Neuron (in vitro differentiated cells): ENCODE results near the gene ZNF564.
"Not testable (repeated sequence)": the region's sequence is repeated elsewhere in the genome, so short reads cannot be mapped to it uniquely, and the experiment has no call there.

Experiments used
- H2AFZ ChIP-seq: one replicate; pipeline ENCODE4 v1.6.1; 2013; ENCODE audit warnings: low read depth, mild to moderate bottlenecking, inconsistent platforms, low read length, moderate library complexity
- H3K27me3 ChIP-seq: one replicate; pipeline ENCODE4 v1.6.1; 2013; ENCODE audit warnings: low read length; ENCODE audit not compliant: insufficient read depth
- H3K36me3 ChIP-seq: one replicate; pipeline ENCODE4 v1.6.1; 2013; ENCODE audit warnings: low read length; ENCODE audit not compliant: insufficient read depth
- H3K4me1 ChIP-seq: one replicate; pipeline ENCODE4 v1.6.1; 2013; ENCODE audit warnings: low read length; ENCODE audit not compliant: insufficient read depth
- H3K4me3 ChIP-seq: 2 replicates; pipeline ENCODE4 v1.5.1; 2013; ENCODE audit warnings: mild to moderate bottlenecking, low read length, moderate library complexity
- H3K9me3 ChIP-seq: one replicate; pipeline ENCODE4 v1.6.1; 2013; ENCODE audit warnings: low read length

The ZNF564 gene

DNA sequence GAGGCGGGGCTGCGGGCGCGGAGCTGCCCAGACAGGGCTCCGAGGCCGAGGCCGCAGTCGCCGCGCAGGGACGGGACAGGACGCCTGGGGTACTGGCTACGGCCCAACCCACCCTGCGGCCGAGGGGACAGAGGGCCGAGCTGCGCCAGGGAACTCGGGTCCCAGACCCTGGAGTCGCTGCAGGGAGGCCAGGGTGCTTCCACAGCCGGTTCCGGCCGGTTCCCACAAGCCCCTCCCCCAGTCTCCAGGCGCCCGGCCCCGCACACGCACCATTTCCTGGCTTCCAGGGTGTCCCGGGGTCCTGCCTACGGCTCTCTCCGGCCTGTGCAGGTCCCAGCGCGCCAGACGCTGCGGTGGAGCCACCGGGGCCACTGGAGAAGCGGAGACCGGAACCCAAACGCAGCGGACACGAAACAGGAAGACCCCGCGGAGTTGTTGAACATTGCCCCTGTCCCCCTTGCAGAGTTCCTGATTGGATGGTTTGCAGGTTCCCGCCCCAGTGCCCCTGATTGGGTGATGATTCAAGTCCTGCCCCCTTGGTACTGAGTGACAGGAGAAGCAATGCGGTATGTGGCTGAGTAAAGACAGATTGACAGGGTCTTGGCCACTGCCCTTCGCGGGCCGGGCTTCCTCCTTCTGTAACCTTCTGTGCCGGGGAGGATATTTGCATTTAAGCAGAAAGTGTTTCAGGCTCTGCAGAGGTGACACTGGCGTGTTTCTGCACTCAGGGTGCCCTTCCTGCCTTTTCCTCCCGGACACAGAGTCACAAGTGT is at the start of gene ZNF564:
TSS of gene ZNF564 (minus strand) at position 423 of the 773 bp plus-strand sequence. CDS start at position 273, 150 bp downstream.
- Histone ChIP-seq H3K4me1 (peaks cover 4% of the 10 kb centered on the region), H2AFZ (peak within 1 kb of the TSS; percentile 11), H3K27me3 (no peaks in the 10 kb centered on the region), H3K4me3 (peak within 1 kb of the TSS; percentile 85), H3K36me3 (peaks cover 23% of the 10 kb centered on the region), H3K9me3 (peaks cover 22% of the 10 kb centered on the region)

DNA sequence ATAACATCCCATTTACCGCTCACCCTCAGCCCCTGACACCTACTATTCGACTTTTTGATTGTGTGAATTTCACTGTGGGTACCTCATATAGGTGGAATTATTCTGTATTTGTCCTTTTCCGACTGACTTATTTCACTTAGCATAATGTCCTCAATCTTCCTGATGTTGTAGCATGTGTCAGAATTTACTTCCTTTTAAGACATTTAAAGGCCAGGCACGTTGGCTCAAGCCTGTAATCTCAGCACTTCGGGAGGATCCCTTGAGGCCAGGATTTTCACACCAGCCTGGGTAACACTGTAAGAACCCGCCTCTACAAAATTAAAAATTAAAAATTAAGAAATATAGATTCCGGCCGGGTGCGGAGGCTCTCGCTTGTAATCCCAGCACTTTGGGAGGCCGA is 46.3 kb upstream of the ZNF564 start:
- H3K4me1 ChIP-seq: no peaks in the 10 kb centered on the region
- H3K4me3 ChIP-seq: no peak overlapping the region

DNA sequence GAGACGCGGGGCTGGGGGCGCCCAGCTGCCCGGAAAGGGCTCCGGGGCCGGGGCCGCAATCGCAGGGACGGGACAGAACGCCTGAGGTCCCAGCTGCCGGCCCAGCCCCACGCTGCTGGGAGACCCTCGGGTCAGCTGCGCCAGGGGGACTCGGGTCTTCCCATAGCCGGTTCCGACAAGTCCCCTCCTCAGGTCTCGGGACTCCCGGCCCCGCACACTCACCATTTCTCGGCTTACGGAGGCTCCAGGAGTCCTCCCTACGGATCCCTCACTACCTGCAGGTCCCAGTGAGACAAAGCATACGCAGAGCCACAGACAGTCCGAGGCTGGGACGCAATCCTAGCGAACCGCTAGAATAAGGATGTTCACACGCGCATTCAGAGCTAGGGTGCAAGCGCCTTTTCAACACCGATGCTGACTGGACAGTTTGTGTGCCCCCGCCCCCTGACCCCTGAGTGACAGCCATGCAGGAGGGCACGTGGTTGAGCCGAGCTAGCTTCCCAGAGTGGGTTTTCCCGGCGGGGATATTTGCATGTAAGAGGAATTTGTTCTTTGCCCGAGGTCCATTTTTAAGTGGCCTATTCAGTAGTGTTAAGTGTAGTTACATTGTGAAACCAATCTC is 45.8 kb upstream of the ZNF564 start:
- H3K9me3 ChIP-seq: peaks cover 2% of the 10 kb centered on the region
- H2AFZ ChIP-seq: no peak overlapping the region
- no peaks in the 10 kb centered on the region for H3K4me1 ChIP-seq
- no peaks in the 10 kb centered on the region for H3K27me3 ChIP-seq
- H3K36me3 ChIP-seq: peaks cover 26% of the 10 kb centered on the region
- no peak overlapping the region for H3K4me3 ChIP-seq

More for the DNA sequence above, 46.3 kb upstream of the ZNF564 start:
- Histone ChIP-seq H2AFZ (no peak overlapping the region), H3K9me3 (peaks cover 2% of the 10 kb centered on the region), H3K36me3 (peaks cover 27% of the 10 kb centered on the region), H3K27me3 (no peaks in the 10 kb centered on the region)

DNA sequence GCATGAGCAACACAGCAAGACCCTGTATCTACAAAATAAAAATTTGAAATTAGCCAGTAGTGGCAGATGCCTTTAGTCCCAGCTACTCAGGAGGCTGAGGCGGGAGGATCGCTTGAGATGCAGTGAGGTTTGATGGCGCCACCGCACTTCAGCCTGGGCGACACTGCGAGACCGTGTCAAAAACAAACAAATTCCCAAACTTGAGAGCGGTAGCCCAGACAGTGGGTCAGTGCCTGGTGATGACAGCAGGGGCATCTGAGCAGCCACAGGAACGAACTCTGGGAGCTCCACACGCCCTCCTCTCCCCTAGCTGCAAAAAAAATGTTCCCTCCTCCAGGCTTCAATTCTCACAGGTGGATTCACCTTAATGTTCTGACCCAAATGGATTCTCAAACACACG is 45.2 kb upstream of the ZNF564 start:
- H3K4me1 ChIP-seq: no peaks in the 10 kb centered on the region
- no peaks in the 10 kb centered on the region for H3K27me3 ChIP-seq
- H2AFZ ChIP-seq: no peak overlapping the region
- H3K9me3 ChIP-seq: peaks cover 2% of the 10 kb centered on the region
- H3K36me3 ChIP-seq: peaks cover 26% of the 10 kb centered on the region
- no peak overlapping the region for H3K4me3 ChIP-seq

DNA sequence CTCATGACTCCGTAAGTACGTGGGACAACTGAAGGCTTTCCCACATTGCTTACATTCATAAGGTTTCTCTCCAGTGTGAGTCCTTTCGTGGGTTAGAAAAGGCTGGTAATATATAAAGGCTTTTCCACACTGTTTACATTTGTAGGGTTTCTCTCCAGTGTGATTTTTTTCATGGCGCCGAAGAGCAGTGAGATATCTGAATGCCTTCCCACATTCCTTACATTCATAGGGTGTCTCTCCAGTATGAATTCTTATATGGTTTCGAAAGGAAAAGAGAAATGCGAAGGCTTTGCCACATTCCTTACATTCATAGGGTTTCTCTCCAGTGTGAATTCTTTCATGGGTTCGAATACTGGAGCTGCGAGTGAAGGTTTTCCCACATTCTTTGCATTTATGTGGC is 29.8 kb upstream of the ZNF564 start:
- Histone ChIP-seq H3K9me3 (peaks cover 54% of the 10 kb centered on the region), H3K27me3 (no peaks in the 10 kb centered on the region), H2AFZ (no peak overlapping the region), H3K4me3 (no peak overlapping the region), H3K4me1 (no peaks in the 10 kb centered on the region), H3K36me3 (peaks cover 57% of the 10 kb centered on the region)

DNA sequence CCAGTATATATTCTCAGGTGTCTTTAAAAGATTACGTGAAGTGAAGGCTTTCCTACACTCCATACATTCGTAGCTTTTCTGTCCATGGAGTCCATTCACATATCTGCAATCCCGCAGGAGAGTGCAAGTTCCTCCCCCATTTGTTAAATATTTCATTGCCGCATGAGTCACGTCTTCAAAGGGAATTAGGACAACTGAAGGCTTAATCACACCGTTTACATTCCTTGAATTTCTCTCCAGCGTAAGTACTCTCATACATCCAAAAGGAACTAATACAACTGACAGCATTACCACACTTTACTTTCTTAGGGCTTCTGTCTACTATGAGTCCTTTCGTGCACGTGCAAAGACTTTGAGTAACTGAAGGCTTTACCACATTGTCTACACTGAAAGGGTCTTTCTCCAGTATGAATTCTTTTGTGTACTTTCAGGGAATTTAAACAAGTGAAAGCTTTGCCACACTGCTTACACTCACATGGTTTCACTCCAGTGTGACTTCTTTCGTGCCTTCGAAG is 29.0 kb upstream of the ZNF564 start:
- peaks cover 59% of the 10 kb centered on the region for H3K9me3 ChIP-seq
- no peak overlapping the region for H2AFZ ChIP-seq
- H3K36me3 ChIP-seq: peaks cover 61% of the 10 kb centered on the region
- H3K4me1 ChIP-seq: no peaks in the 10 kb centered on the region
- H3K27me3 ChIP-seq: no peaks in the 10 kb centered on the region
- no peak overlapping the region for H3K4me3 ChIP-seq

DNA sequence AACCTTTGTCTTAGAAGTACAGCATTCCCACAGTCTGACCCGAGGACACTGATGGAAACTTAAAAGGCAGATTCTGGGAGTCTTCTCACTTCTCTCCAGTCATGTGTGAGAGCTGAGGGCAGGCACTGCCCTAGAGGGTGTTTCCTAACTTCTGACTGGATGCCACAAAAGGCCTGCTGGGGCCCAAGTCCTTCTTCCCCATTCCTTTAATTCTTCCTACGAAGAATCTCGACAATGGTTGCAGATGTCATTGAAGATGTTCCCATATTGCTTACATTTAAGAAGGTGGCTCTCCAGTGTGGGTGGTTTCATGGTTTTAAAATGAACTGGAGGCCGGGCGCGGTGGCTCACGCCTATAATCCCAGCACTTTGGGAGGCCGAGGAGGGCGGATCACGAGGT is 27.4 kb upstream of the ZNF564 start:
- H3K4me1 ChIP-seq: no peaks in the 10 kb centered on the region
- H3K27me3 ChIP-seq: no peaks in the 10 kb centered on the region
- peaks cover 61% of the 10 kb centered on the region for H3K36me3 ChIP-seq
- H2AFZ ChIP-seq: no peak overlapping the region
- peaks cover 63% of the 10 kb centered on the region for H3K9me3 ChIP-seq
- no peak overlapping the region for H3K4me3 ChIP-seq

DNA sequence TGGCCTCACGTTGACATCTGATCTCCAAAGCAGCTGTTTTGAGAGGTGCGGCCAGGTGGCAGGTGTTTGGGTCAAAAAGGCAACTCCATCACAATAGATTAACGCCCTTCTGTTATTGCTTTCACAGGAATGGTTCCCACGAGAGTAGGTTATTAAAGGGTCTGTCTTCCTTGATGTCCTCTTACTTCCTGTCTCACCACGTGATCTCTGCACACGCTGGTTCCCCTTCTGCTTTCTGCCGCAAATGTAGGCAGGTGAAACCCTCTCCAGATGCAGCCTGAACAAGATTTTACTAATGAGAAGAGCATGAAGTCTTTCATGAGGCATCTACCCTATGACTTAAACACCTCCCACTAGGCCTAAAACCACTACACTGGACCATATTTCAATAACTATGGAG is 22.8 kb upstream of the ZNF564 start:
- Histone ChIP-seq H3K27me3 (no peaks in the 10 kb centered on the region), H3K4me1 (no peaks in the 10 kb centered on the region), H3K4me3 (no peak overlapping the region), H3K9me3 (peaks cover 32% of the 10 kb centered on the region), H2AFZ (no peak overlapping the region), H3K36me3 (peaks cover 25% of the 10 kb centered on the region)

DNA sequence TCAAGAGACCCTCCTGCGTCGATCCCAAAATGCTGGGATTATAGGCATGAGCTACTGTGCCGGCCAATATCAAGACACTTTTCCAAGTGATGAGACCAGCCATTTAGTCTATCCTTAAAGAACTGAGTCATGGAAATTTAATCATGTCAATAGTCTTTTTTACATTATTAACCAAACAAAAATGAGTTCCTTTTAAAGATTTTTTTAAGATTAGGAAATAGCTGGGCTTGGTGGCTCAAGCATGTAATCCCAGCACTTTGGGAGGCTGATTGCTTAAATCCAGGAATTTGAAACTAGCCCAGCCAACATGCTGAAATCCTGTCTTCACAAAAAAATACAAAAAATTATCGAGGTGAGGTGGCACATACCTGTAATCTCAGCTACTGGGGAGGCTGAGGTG is 16.7 kb upstream of the ZNF564 start:
- Histone ChIP-seq H3K4me1 (no peaks in the 10 kb centered on the region), H2AFZ (no peak overlapping the region), H3K36me3 (no peaks in the 10 kb centered on the region), H3K27me3 (no peaks in the 10 kb centered on the region), H3K4me3 (no peak overlapping the region), H3K9me3 (no peaks in the 10 kb centered on the region)

DNA sequence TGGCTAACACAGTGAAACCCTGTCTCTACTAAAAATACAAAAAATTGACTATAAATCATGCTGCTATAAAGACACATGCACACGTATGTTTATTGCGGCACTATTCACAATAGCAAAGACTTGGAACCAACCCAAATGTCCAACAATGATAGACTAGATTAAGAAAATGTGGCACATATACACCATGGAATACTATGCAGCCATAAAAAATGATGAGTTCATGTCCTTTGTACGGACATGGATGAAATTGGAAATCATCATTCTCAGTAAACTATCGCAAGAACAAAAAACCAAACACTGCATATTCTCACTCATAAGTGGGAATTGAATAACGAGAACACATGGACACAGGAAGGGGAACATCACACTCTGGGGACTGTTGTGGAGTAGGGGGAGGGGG is 15.1 kb upstream of the ZNF564 start:
- H3K4me3 ChIP-seq, H3K27me3 ChIP-seq, H2AFZ ChIP-seq, H3K4me1 ChIP-seq, H3K36me3 ChIP-seq, H3K9me3 ChIP-seq: not testable (repeated sequence)

DNA sequence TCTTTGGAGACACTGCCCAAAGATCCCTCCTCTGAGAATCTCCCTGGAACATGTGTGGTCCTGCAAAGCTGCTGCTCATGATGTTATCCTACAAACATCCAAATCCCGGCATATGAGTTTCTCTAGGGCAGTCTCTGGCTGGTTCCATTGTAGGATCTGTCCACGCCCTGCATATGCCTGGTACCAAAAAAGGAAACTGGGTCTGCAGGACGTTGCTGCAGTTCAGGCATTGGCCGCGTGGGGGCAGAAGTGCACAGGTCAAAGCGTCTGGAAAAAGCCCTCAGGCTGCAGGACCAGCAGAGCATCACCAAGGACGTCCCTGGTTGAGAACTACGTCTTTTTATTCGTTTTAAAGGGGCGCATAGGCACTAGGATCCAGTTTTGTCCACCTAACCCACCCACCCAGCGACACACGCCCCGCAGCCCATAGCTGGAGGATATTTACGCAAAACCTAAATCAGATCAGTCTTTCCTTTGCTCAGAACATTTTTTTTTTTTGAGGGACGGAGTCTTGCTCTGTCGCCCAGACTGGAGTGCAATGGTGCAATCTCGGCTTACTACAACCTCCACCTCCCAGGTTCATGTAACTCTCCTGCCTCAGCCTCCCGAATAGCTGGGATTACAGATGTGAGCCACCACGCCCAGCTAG is 12.9 kb upstream of the ZNF564 start:
- no peaks in the 10 kb centered on the region for H3K4me1 ChIP-seq
- no peaks in the 10 kb centered on the region for H3K9me3 ChIP-seq
- no peak overlapping the region for H2AFZ ChIP-seq

DNA sequence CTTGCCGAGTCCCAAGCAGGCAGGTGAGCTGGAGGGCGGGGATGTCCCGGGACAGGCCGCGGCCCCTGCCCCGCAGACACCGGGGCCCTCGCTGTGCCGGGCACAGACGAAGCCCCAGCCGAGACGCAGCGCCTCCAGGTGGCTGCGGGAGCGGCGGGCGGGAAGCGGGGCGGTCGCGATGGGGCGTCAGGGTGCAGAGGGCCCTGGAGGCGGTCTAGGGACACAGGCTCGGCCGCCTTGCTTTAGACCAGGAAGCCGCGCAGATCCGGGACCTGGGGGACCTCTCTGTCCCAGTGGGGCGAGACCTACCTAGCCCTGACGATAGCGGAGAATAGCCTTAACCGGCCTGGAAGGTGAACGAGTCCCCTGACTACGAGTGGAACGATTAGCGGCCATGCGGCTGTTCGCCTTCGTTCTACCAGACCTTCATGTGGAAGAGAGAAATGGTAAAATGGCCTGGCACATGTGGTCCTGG is 4.2 kb upstream of the ZNF564 start:
- peaks cover 4% of the 10 kb centered on the region for H3K4me1 ChIP-seq
- no peak overlapping the region for H2AFZ ChIP-seq
- H3K27me3 ChIP-seq: peaks cover 2% of the 10 kb centered on the region
- no peak overlapping the region for H3K4me3 ChIP-seq
- H3K36me3 ChIP-seq: no peaks in the 10 kb centered on the region
- H3K9me3 ChIP-seq: no peaks in the 10 kb centered on the region

More for the DNA sequence above, 12.9 kb upstream of the ZNF564 start:
- Histone ChIP-seq H3K4me3 (no peak overlapping the region), H3K36me3 (no peaks in the 10 kb centered on the region), H3K27me3 (peaks cover 2% of the 10 kb centered on the region)

DNA sequence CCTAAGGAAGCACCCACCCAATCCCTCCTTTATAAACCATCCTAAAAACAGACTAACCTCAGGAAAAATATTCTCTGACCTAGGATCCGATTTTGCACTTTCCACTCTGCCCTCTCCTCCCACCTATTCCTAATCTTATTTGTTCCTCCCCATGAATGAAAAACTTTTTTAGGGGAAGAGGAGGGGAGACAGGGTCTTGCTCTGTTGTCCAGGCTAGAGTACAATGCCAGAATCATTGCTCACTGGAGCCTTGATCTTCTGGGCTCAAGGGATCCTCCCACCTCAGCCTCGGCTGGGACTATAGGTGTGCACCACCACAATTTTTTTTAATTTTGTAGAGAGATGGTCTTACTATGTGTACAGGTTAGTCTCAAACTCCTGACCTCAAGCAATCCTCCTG is 4.4 kb downstream of the ZNF564 start:
- H2AFZ ChIP-seq: no peak overlapping the region
- H3K9me3 ChIP-seq: peaks cover 47% of the 10 kb centered on the region
- H3K36me3 ChIP-seq: peaks cover 37% of the 10 kb centered on the region
- no peaks in the 10 kb centered on the region for H3K4me1 ChIP-seq
- H3K4me3 ChIP-seq: no peak overlapping the region
- H3K27me3 ChIP-seq: no peaks in the 10 kb centered on the region
